IPS-11a (cell line): Measurements from ENCODE around the gene TGFBR2.
"Not testable (repeated sequence)": the region's sequence is repeated elsewhere in the genome, so short reads cannot be mapped to it uniquely, and the experiment has no call there.

ENCODE experiments used
- H3K4me3 ChIP-seq: one replicate; pipeline ENCODE4 v1.5.1; 2013; ENCODE audit warnings: low read depth, low read length, control low read depth

The TGFBR2 gene

DNA sequence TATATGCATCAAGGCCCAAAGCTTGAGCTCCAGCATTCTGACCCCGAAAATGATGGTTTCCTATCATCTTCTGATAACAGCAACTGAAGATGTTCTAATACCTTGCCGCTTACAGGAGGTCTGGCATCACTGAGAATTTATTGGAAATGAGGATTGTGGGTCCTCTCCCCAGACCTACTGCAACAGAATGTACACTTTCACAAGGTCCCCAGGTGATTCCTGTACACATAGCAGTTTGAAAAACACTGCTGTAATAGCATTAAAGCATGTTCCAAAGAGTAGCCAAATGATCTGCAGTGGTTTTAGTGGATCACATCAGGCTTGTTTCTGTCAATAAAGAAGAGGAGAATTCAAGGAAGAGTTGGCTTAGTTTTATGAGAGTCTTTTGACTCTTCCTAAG lies 11.3 kb downstream of the TGFBR2 start:
- H3K4me3 ChIP-seq, result no peak overlapping the region

DNA sequence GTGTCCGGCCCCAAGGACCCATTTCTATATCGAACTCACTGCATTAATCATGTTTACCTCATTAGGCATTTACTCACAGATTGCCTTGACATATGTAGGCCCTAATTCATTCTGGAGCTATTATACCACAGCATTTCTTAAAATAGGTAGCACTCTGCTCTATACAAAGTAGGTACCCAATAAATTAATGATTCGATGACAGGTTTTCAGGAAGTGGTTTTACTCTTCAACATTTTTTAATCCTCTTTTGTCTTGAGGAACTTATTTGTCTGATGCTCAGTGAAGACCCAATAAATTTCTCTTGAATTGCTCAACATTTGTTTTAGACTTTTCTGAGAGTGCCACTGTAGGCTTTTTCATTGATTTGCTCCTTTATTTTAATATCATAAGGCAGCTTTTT lies 12.1 kb downstream of the TGFBR2 start:
- no peak overlapping the region for H3K4me3 ChIP-seq

DNA sequence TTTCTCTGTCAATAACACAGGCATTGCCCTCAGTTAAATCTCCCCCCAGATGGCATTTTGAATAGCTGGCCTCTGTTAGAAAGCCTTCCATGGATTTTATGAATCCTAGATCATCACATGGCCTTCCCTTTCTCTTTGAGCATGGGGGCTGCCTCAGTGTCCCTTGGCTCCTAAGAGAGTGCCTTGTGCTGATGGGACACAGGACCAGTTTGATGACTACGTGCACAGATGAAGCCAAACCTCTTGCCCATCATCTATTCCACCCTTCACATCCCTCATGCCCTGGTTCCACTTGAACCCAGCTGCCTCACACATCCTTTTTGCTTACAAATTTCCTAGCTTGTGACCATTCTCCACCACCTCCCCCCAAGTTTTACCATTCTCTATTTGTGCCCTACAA lies 12.9 kb downstream of the TGFBR2 start:
- no peak overlapping the region for H3K4me3 ChIP-seq

DNA sequence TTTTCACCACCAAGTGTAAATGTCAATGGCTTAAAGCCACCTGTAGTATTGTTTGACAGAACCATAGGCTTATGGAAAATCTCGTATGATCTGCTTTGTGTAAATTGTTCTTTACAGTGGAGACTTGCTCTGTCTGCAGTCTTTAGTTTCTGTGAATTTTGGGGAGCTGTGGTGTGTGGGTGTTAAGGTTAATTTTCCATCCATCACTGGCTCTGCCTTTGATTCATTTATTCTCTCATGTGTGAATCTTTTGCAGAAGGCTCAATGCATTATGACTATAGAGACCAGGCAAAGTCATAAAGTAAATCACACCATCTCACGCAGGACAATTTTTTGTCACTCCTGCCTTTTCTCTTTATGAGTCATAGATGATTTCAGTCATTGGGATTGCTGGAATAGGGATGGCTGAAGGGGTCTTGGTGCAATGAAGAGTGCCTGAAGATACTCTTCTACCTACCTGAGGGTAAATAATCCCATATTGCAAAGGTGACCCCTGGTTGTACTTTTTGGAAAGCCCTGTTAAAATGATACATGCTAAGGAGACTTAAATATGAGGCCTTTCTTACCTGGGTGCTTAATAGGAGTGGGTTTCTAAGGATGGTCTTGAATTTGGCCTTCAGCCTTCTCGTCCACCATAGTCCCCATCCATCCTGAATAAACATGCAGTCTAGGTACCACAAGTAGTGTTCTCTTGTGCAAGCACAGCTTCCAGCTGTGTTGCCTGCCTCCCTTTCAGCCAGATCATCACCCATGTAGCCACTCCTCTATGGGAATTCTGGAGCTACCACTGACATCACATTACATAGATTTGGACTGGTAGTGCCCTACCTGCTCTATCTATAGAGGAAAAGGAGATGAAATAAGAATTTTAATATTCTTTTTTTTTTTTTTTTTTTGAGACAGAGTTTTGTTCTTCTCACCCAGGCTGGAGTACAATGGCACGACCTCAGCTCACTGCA lies 14.3 kb downstream of the TGFBR2 start:
- H3K4me3 ChIP-seq, result no peak overlapping the region

DNA sequence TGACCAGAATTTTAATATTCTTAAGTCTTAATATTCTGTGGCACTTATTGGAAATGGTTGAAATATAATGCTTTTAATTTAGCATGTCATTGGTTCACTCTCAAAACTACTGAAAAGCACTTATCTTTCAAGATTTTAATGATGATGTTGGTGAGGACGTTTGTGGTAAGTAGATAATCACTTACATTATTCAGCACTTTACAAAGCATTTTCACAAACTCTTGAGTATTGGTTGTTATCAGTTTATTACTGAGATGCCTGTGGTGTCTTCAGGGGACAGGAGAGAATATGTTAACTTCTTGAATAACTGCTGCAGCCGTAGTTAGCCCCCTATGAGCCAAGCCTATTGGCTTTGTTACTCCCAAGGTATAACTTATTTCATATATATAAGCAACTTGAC lies 15.2 kb downstream of the TGFBR2 start:
- no peak overlapping the region for H3K4me3 ChIP-seq

DNA sequence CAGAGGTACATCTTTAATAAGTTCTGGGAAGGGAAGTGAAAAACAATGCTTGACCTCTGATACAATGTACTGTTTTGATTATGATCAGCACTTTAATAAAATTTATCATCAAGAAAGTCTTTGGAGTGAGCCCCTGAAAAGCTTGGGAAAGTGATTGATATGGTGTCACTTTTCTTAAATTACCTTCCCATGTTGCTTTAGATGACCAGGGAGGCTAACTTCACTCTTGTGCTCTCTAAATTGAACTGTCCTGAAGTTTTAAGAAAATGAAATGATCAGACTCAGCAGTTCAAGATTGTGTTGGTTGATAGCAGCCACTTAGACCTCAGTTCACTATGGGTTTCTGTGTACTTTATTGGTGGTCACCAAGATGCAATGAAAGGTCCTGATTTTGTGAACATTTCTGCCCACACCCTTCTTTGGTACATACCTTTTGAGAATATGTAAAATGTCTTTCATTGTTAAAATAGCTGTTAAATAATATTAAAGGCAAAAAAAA lies 15.7 kb downstream of the TGFBR2 start:
- H3K4me3 ChIP-seq, result no peak overlapping the region

DNA sequence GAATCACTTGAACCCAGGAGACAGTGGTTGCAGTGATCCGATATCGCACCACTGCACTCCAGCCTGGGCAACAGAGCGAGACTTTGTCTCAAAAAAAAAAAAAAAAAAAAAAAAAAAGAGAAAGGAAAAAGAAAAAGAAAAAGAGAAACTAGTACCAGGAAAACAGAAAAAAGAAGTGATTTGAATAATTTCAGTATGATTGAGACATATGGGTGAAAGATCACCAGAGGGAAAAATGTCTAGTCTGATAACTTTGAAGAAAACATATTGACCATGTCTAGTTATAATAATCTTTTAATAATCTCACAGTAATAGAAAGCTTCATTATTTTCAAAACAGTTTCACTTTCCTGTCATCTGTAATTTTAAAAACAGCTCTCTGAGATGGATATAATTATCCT lies 16.4 kb downstream of the TGFBR2 start:
- no peak overlapping the region for H3K4me3 ChIP-seq

DNA sequence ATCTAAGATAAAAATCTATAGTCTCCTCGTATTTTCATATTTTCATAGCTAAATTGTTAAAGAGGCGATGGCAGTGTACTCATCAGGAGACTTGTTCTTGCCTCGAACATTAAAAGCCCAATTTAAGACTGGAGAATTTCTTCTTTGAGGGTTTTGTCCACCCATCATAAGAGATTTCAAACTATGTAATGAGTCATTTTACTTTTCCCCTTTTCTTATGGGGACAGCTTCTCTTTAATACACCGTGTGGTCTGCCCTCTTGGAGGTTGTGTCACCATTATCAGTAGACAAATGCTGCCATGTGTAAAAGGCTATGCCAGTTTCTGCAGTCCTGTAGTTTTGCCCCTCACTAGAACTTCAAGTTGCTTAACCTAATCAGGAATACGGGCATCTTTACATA lies 16.9 kb downstream of the TGFBR2 start:
- no peak overlapping the region for H3K4me3 ChIP-seq

DNA sequence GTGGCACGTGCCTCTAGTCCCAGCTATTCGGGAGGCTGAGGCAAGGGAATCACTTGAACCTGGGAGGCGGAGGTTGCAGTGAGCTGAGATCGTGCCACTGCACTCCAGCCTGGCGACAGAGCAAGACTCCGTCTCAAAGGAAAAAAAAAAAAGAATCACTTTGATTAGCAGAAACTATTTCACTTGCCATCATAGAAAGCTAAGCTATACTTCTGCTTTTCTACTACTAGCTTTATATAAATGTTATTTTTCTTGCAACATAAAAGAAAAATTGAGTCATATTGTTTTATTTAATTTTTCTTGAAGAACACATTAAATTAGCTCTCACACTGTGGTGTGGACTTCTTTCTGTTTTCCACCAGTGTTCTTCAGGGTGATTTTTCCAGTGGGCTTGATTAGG lies 18.1 kb downstream of the TGFBR2 start:
- not testable (repeated sequence) for H3K4me3 ChIP-seq

DNA sequence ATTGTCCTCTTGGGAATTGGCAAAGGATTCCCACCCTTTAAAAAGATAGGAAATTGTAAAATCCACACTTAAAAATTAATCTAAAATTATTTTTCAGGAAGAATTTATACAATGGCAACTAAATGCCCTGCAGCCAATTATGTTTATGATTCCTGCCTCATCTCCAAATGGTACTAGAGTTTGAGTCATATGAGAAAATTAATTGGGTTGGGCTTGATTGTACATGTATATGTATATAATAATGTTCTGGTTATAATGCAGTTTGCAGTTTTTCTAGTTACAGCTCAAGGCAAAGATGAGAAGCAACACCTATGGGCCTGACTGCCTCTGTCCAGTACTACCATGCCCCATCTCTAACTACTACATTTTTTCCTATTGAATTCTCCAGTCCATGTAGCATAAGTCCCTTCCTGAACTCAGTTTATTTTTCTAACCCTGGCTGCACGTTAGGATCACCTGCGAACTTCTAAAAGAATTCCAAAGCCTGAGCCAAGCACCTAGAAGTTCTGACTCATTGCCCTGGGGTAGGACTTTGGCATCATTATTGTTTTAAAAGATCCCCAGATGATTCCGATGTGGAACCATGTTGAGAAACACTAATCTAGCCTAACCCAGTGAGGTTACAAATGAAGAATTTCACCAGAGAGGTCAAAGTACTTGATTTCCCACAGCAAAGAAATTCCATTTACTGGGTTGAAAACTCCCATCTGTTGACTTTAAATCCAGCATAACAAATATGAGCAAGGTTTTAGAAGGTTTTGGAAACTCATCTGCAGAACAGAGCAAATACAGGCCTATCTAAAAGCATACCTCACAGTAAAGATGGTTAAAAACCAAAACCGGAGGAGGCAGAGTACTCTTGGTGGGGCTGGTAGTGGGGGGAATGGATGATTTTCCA lies 19.4 kb downstream of the TGFBR2 start:
- H3K4me3 ChIP-seq, result no peak overlapping the region

DNA sequence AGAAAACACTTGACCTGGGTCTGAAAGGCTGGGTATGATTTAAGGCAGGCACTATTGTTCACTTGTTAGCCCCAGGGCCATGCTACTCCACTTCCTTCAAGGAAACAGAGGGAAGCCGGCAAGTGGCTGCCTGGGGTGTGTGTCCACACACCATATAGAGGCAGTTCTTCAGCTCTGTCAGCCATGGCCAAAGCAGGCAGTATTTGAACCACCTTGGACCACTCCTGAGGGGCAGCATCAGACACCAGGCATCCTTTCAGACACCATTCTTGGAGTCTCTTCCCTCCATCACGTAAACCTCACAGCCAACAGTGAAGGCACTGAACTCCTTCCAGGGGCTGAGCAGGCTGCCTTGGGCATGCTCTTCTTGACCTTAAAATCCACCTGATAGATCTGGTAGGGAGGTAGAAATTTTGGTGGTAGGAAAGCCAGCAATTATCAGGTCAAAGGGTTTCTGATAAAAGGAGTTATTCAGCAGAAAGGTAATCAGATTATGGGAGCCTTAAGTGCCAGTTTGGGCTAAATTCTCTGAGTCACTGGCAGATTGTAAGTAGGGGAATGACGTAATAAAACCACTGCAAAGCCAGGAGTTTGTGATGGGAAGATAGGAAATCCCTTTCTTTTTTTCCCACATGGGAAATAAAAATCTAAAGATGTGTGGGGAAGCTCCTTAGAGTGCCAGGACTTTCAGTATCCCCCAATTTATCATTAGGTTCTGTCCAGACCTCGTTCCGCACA lies 20.2 kb downstream of the TGFBR2 start:
- no peak overlapping the region for H3K4me3 ChIP-seq

DNA sequence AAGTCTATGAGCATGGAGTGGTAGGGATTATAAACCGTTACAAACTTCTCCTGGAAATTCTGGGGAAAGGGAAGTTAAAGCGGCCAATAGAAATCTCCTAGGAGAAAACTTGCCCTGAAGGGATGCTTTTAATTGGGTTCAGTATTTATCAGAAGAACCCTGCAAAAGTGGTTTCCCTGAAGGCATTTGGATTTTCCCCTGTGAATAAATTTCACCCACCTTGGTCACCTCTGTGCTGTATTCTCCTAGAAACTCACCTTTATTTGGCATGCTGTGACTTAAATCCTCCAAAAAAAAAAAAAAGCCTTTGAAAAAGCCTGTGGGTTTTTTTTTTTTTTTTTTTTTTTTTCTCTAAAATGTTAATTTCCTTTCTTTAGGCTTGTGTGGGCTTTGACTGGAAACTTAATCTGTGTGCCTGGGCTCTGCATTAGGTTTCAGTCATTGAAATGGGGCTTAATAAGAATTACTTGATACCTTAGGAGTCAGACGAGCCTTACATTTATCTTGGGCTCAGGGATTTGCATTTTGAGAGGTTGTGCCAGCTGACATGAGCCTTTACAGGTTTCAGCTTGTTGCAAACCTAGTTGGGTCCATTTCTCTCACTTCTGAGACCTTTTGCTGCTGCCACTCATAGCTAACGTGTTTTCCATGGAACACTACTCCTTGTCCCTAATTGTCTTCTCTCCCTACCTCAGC lies 22.0 kb downstream of the TGFBR2 start:
- H3K4me3 ChIP-seq, result no peak overlapping the region

DNA sequence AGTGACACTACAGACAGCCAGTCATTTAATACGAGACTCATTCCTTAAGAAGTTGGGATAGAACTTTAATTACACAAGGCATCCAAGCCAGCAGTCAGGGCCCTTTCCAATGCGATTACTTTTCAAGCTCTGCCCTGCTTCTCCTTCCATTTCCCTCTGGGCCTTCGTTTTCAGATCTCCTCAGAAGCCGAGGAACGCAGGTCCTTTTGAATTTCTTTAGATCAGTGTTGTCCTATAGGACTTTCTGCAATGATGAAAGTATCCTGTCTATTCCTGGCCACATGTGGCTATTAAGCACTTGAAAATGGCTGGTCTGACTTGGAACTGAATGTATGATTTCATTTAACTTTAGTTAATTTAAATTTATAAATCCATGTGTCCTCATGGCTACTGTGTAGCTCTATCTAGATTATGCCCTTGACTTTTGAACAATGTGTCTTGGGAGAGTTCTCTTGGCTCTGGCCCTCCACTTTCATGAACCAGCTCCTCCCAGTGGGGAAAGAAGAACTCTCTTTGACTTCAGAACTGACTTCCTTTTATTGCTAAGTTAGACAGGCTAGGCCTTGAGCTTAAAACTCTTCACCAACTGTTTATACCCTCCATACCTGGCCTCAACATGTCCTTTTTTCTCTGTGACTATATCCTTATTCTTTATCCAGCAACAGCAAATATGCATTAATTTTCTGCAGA lies 22.6 kb downstream of the TGFBR2 start:
- no peak overlapping the region for H3K4me3 ChIP-seq

DNA sequence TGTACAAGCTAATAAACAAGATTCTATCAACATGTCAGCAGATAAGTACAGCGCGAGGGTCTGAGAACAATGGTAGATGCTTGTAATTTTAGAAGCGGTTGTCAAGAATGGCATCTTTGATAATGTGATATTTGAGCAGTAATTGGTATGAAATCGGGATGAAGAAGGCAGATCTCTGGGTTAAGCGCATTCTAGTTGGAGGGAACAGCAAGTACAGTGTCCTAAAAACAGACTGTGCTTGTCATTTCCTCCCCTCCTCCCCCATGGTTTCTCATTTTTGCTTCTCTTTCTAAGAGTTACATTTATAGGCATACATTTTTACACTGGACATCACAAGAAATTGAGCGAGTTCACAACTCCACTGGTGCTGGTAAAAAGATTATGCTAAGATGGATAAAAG lies 23.3 kb downstream of the TGFBR2 start:
- no peak overlapping the region for H3K4me3 ChIP-seq

DNA sequence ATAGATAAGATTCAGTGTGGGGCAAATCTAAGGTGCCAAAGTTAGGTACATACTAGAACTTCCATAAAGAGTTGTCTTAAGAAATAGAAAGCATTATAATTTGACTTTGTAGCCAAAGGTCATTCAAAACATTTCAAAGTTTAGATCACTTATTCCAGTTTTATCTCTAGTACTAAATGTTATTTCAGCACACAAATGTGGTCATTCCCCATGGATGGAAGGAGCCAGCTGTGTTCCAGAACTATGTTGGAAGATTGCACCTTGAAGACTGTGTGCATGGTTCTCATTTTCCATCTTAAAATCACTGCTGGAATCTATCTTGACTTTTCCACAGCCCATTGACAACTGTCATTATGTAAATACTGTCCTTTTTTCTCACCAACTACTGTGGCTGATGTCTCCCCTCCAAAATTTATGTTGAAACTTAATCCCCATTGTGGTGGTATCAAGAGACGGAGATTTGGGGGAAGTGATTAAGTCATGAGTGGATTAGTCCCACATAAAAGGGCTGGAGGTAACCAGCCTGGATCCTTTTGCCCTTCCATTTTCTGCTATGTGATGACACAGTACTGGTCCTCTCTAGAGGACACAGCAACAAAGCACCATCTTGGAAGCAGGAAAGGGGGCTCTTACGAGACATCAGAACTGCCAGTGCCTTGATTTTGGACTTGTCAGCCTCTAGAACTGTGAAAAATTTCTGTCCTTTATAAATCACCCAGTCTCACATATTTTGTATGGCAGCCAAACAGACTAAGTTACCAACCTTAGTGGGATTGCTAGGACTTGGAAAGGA lies 24.0 kb downstream of the TGFBR2 start:
- no peak overlapping the region for H3K4me3 ChIP-seq

DNA sequence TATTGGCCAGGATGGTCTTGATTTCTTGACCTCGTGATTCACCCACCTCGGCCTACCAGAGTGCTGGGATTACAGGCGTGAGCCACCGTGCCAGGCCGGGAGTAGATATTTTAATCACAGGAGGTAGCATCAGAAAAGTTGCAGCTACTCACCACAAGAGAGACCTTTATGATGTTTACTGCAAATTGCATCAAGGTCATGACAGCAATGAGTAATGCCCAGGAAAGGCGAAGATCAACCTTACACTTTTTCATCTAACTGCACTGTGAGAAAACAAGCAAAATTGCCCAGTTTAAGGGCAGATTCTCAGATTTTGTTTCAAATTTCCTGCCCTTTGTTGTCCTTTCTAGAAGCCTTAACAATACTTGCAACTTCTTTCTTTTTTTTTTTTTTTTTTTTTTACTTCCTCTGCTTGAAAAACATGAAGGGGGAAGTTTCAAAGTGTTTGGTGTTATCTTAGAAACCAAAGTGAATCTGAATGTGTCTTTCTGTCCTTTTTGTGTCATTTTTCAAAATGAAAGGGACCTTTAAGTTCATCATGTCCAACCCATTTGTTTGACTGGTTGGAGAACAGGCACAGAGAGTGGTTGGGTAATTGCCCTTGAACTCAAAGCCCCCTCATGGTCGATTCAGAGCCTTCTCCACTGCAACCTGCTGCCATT lies 25.0 kb downstream of the TGFBR2 start:
- H3K4me3 ChIP-seq, result no peak overlapping the region

DNA sequence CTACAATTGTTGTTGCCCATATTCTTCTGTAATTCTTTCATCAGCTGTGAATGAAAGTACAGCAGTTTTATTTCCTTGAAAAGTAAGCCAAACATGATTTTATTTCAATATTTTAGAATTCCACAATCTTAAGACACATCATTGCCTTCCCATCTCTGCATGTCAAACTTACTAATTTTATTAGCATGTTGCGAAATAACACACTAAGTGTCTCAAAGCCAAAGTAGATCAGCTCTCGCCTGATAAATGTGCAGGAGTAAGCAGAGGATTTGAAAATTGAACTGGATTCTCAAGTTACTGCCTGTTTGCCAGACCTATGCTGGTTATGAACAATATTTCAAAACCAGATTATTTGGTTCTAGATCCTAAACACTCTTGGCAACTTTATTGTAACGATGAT lies 25.7 kb downstream of the TGFBR2 start:
- H3K4me3 ChIP-seq, result no peak overlapping the region

DNA sequence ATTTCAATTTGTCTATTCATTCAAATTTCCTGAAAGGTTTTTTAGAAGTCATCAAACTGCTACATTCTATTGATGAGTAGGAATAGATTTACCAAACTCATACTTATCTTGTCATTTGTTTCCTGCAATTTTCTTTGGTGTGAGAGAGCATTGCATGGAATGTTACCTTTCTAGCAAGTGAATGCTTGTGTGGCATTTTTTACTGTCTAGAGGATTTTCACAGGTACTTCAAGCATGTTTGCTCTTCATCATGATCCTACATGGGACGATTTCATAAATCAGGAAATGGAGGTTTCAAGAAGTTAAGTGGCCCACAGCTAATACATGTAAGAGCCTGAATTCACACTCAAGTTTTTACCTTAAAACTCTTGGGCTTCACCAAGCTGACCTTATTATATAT lies 26.1 kb downstream of the TGFBR2 start:
- H3K4me3 ChIP-seq, result no peak overlapping the region

DNA sequence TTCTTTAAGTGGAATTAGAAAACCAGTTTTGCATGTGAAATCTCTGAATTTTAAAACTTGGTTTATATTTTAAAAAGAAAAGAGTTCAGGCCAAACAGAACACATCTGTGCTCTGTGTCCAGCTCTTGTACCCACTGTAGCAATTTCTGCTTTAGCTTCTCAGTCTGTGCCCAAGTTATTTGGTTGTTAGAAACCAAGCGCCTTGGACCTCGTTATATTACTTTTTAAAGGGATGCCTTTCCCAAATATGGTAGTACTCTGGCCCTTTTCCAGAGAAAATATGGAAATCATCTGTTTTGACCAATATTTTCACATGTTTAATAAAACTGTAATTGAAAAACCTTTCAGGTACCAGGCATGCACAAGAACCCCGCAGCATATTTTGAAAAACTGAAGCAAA lies 27.3 kb downstream of the TGFBR2 start:
- H3K4me3 ChIP-seq, result no peak overlapping the region
